Kidney (tissue), 14 donors: ENCODE measurements around the gene PITPNM3. TPM values are rescaled to one million over a fixed set of nuclear protein-coding genes. Genes with fewer than 3 reads are reported as not detected.
A peak's percentile ranks its signal among the peaks of the same experiment; 100 is the strongest.

Experiments
- DNase-seq, 5 donors: peaks; one replicate each; pipeline ENCODE4 v3.0.0-alpha.2; 2013 to 2020
- FAIRE-seq: peaks from 2 replicates; lab custom pipeline; 2012; peaks lifted over from hg19 to GRCh38; lab: Jason Lieb, UNC
- H3K27ac ChIP-seq, 2 donors: one replicate each; pipeline ENCODE4 v1.7.0; 2013; ENCODE audit warnings: low read depth in 2 of 2, low read length in 2 of 2, inconsistent platforms in 1 of 2
- H3K27me3 ChIP-seq: one replicate; pipeline ENCODE4 v1.7.1; 2013; ENCODE audit warnings: low read length, inconsistent platforms; ENCODE audit not compliant: control insufficient read depth, insufficient read depth
- H3K36me3 ChIP-seq, 3 donors: one replicate each; pipeline versions ENCODE4 v1.7.0 to v1.7.1; 2013; ENCODE audit warnings: low read length in 3 of 3, control low read depth in 1 of 3, inconsistent platforms in 1 of 3; ENCODE audit not compliant: insufficient read depth in 3 of 3, control insufficient read depth in 2 of 3
- H3K4me1 ChIP-seq, 3 donors: one replicate each; pipeline versions ENCODE4 v1.7.0 to v1.7.1; 2013; ENCODE audit warnings: low read length in 3 of 3, inconsistent platforms in 1 of 3, low read depth in 1 of 3; ENCODE audit not compliant: control insufficient read depth in 2 of 3, insufficient read depth in 2 of 3
- H3K4me3 ChIP-seq, 3 donors: one replicate each; pipeline versions ENCODE4 v1.7.0 to v1.8.1; 2013; ENCODE audit warnings: low read length in 3 of 3, control low read depth in 1 of 3, inconsistent platforms in 1 of 3
- H3K9ac ChIP-seq, 3 donors: one replicate each; pipeline versions ENCODE4 v1.7.0 to v1.7.1; 2013; ENCODE audit warnings: low read length in 3 of 3, control low read depth in 1 of 3, inconsistent platforms in 1 of 3
- H3K9me3 ChIP-seq, 3 donors: one replicate each; pipeline versions ENCODE4 v1.7.0 to v1.7.1; 2013; ENCODE audit warnings: low read length in 3 of 3, control low read depth in 1 of 3, inconsistent platforms in 1 of 3; ENCODE audit not compliant: control insufficient read depth in 2 of 3, insufficient read depth in 1 of 3
- intact Hi-C: fragments of 100-400 bp; cut with DNase I; formaldehyde crosslinking; loops from one replicate; pipeline ENCODE4 v1.11.1; 2022
- polyA plus RNA-seq: library from polyadenylated mRNA; stranded (reverse); fragments of 350-450 nt; fragmentation: Illumina TruSeq; extraction: RNeasy Lipid Tissue Mini Kit (QIAGEN cat#74804); gene quantifications from one replicate; pipeline ENCODE4 v1.2.3, GENCODE V29; 2014; ENCODE audit warnings: low read depth, low replicate concordance; ENCODE audit not compliant: insufficient read depth
- total RNA-seq: library from RNA; stranded (reverse); fragmentation: NEBNext Ultra II Directional; extraction: Animal tissue kit (Norgen Biotek cat#: 25700); gene quantifications from one replicate; pipeline ENCODE4 v1.2.1, GENCODE V29; 2021
- TF ChIP-seq, protein P1 (sequence below): IDR thresholded peaks from 3 replicates; pipeline ENCODE4 v1.5.1; 2012; ENCODE audit warnings: mild to moderate bottlenecking, moderate library complexity, borderline replicate concordance; ENCODE audit not compliant: insufficient read depth; ENCODE audit errors: extremely low read depth
- donor health status: control.
- donor health status: control.
- donor health status: control.
- donor health status: control.
- donor health status: control.
- donor health status: DM: yes; HTN: yes; CAD: no.
- donor health status: Normal renal cell carcinoma (clear cell type).

Gene PITPNM3
- total and polyA plus RNA-seq, 2 donors from 2014 or later, result 1.8 to 9.1 TPM

DNA sequence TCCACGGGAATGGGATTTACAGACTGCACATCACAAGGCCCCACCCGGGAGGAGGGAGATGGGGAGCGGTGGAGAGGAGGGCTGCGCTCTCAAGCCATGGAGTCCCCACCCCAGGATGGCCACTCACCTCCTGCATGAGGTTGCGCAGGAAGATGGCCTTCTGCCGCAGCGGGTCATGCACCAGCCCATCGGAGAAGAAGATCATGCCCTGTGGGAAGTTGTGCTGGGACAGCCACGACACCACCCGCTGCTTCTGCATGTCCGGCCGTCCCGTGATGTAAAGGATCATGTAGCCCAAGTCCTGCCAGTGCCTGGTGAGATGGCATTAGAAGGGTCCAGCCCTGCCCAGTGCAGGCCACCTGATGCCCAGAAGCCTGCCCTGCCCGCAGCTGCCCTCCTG is 95.1 kb downstream of the PITPNM3 start:
- H3K4me1 ChIP-seq, result peaks cover 0 to 5% (median 0%) of the 10 kb centered on the region in 3 donors
- TF ChIP-seq, protein P1, sequence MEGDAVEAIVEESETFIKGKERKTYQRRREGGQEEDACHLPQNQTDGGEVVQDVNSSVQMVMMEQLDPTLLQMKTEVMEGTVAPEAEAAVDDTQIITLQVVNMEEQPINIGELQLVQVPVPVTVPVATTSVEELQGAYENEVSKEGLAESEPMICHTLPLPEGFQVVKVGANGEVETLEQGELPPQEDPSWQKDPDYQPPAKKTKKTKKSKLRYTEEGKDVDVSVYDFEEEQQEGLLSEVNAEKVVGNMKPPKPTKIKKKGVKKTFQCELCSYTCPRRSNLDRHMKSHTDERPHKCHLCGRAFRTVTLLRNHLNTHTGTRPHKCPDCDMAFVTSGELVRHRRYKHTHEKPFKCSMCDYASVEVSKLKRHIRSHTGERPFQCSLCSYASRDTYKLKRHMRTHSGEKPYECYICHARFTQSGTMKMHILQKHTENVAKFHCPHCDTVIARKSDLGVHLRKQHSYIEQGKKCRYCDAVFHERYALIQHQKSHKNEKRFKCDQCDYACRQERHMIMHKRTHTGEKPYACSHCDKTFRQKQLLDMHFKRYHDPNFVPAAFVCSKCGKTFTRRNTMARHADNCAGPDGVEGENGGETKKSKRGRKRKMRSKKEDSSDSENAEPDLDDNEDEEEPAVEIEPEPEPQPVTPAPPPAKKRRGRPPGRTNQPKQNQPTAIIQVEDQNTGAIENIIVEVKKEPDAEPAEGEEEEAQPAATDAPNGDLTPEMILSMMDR, result no peak
- intact Hi-C loops, result no loop called here
- peaks cover 0 to 4% (median 0%) of the 10 kb centered on the region in 3 donors for H3K36me3 ChIP-seq
- H3K27ac ChIP-seq, result no peak overlapping the region
- no peaks in the 10 kb centered on the region for H3K9me3 ChIP-seq
- no peak overlapping the region for H3K9ac ChIP-seq
- H3K4me3 ChIP-seq, result no peak overlapping the region
- FAIRE-seq (no peak), DNase-seq (no peak)
- no peaks in the 10 kb centered on the region for H3K27me3 ChIP-seq

- DNase-seq (no peak), FAIRE-seq (no peak)
- intact Hi-C loops, result no loop called here
- no peak overlapping the region for H3K9ac ChIP-seq
- H3K27ac ChIP-seq, result no peak overlapping the region
- H3K9me3 ChIP-seq, result no peaks in the 10 kb centered on the region
- H3K27me3 ChIP-seq, result no peaks in the 10 kb centered on the region
- H3K4me1 ChIP-seq, result peaks cover 0 to 5% (median 0%) of the 10 kb centered on the region in 3 donors
- H3K36me3 ChIP-seq, result peaks cover 0 to 4% (median 0%) of the 10 kb centered on the region in 3 donors
- TF ChIP-seq, protein P1, result no peak
- H3K4me3 ChIP-seq, result no peak overlapping the region
Observed at GRCh38 chr17:6460531-6461161, 95.7 kb downstream of the PITPNM3 start.

DNA sequence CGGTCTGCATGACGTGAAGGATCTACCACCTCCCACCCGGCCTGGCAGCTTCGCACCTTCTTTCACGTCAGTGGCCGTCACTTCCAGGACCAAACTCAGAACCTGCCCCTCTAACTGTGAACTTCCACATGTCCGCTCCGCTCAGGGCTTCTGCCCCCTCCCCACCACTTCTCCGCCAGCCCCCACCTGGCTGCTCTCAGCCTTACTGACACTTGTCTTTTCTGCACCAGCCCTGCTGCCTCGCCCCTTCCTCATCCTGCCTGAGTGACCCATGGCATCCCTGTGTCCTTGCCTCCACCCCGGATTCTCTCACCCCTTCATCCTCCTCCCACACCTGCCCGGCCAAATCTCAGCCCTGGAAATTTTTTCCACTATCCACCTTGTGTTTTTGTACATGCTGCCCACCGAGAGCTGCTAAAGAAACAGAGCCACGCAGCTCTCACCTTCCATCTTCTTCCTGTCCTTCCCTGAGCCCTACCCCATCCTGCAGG is 97.8 kb downstream of the PITPNM3 start:
- TF ChIP-seq, protein P1, result no peak
- no peaks in the 10 kb centered on the region for H3K9me3 ChIP-seq
- peak in 1 of 5 donors; percentile 62 for DNase-seq
- H3K9ac ChIP-seq, result no peak overlapping the region
- peak overlapping the region in 1 of 2 donors; percentile 43 for H3K27ac ChIP-seq
- no peaks in the 10 kb centered on the region for H3K27me3 ChIP-seq
- no peak for FAIRE-seq
- no peak overlapping the region for H3K4me3 ChIP-seq
- peaks cover 0 to 4% (median 0%) of the 10 kb centered on the region in 3 donors for H3K36me3 ChIP-seq
- intact Hi-C loops, result no loop called here
- H3K4me1 ChIP-seq, result peaks cover 0 to 5% (median 0%) of the 10 kb centered on the region in 3 donors
